Measurements from ENCODE around the gene RUNX2. TPM values are rescaled to one million over a fixed set of nuclear protein-coding genes. Genes with fewer than 3 reads are reported as not detected.

Gene RUNX2
- total and polyA plus RNA-seq, 2 of the 8 experiments (the other 6 are each of a cell fraction or from before 2014, with no cell fraction given) = 0.26 to 1.2 TPM

DNA sequence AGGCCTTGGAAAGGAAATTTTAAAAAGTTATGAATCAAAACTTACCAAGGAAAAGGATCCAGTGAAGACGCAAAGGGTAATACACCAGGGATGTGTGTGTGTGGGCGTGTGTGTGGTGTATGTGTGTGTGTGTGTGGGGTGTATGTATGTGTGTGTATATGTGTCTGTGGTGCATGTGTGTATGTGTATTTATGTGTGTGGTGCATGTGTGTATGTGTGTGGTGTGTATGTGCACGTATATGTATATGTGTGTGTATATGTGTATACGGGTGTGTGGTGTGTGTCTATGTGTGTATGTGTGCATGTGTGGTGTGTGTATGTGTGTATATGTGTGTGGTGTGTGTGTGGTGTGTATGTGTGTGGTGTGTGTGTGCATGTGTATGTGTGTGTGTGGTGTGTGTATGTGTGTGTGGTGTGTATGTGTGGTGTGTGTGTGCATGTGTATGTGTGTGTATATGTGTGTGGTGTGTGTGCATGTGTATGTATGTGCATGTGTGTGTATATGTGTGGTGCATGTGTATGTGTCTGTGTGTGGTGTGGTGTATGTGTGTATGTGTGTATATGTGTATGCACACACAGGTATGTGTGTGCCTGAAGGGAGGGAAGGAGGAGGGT lies 225.7 kb downstream of the RUNX2 start:
- no peak overlapping the region for H2BK120ac ChIP-seq (replicated peaks; ENCODE audit: low read depth, low read length)
- WGBS, 2 experiments (ENCODE audit: extremely low coverage in 1 of 2, insufficient coverage in 1 of 2, insufficient read length in 1 of 2, insufficient replicate concordance in 2 of 2, low coverage in 1 of 2, low lambda C conversion rate in 2 of 2, missing lambda C conversion rate in 1 of 2) = 76% methylated on average over 4 of the region's 4 CpGs; no CpG with 5 or more reads in 1 of the 2 experiments
- no peaks in the 10 kb centered on the region for H3K79me2 ChIP-seq (ENCODE audit: control insufficient read depth in 1 of 2, insufficient read depth in 2 of 2, low read length in 2 of 2)
- no peak overlapping the region for H3K9ac ChIP-seq (replicated peaks in 1 of 4; ENCODE audit: extremely low read depth in 1 of 4, low read depth in 3 of 4, low read length in 3 of 4)
- no peaks in the 10 kb centered on the region for H3K9me3 ChIP-seq (ENCODE audit: insufficient read depth in 2 of 2, low read depth in 1 of 2, low read length in 1 of 2)
- CTCF ChIA-PET (ENCODE audit: partially characterized antibody) = interaction anchor here (0.7 kb wide), 1 partner anchor 13 kb away, joined by 3 read pairs; no protein-coding TSS in a partner anchor
- H2AFZ ChIP-seq (ENCODE audit: low read length) = no peak overlapping the region
- H3K56ac ChIP-seq (replicated peaks; ENCODE audit: insufficient read length, low read depth, low read length) = peak overlapping the region; percentile 96
- H4K20me1 ChIP-seq (replicated peaks in 1 of 2; ENCODE audit: control insufficient read depth in 1 of 2, insufficient read depth in 2 of 2, low read length in 2 of 2) = peaks cover 0 to 4% of the 10 kb centered on the region in 2 experiments
- H2BK15ac ChIP-seq (ENCODE audit: low read length) = no peak overlapping the region
- H3K4me2 ChIP-seq (ENCODE audit: insufficient read depth in 1 of 2, low read depth in 2 of 2, low read length in 2 of 2) = no peak overlapping the region
- no peak overlapping the region for H3K4ac ChIP-seq (replicated peaks; ENCODE audit: insufficient read length, low read depth, low read length)
- POLR2A ChIA-PET (ENCODE audit: partially characterized antibody) = no interaction called here
- H2BK12ac ChIP-seq (ENCODE audit: low read depth, low read length) = no peak overlapping the region
- H3K36me3 ChIP-seq (ENCODE audit: control insufficient read depth in 2 of 4, insufficient read depth in 4 of 4, low read length in 3 of 4) = no peaks in the 10 kb centered on the region
- no peak overlapping the region for H4K5ac ChIP-seq (ENCODE audit: insufficient read length, low read depth, low read length)
- FAIRE-seq (no peak), DNase-seq (ENCODE audit: low read depth in 1 of 2, low spot score in 2 of 2) (no peak)
- no peaks in the 10 kb centered on the region for H3K27me3 ChIP-seq (replicated peaks in 1 of 4; ENCODE audit: control insufficient read depth in 3 of 4, extremely low read depth in 1 of 4, insufficient read depth in 3 of 4, low read length in 3 of 4)
- no peak overlapping the region for H3K4me3 ChIP-seq (ENCODE audit: extremely low read depth in 1 of 4, insufficient read depth in 2 of 4, low read depth in 3 of 4, low read length in 4 of 4)
- no peak overlapping the region for H4K8ac ChIP-seq (ENCODE audit: extremely low read depth, insufficient read depth, low read length)
- H3K18ac ChIP-seq (ENCODE audit: extremely low read depth, low read length) = no peak overlapping the region
- peak overlapping the region; percentile 25; the same call in 1 of the 2 replicates for H2AK5ac ChIP-seq (ENCODE audit: low read depth, low read length)
- no peaks in the 10 kb centered on the region for H3K4me1 ChIP-seq (replicated peaks in 1 of 4; ENCODE audit: control insufficient read depth in 3 of 4, insufficient read depth in 4 of 4, low read length in 3 of 4)
- H3K14ac ChIP-seq (ENCODE audit: insufficient read length) = no peak overlapping the region
- no peak overlapping the region for H2BK20ac ChIP-seq (ENCODE audit: low read length)
- no peak overlapping the region for H2BK5ac ChIP-seq (ENCODE audit: low read depth, low read length)
- H3K23me2 ChIP-seq (ENCODE audit: low read depth, low read length) = peaks cover 6% of the 10 kb centered on the region; the same call in 1 of the 2 replicates
- peak overlapping the region; percentile 59 for H4K91ac ChIP-seq (replicated peaks; ENCODE audit: insufficient read length, low read length)
- H3K27ac ChIP-seq (ENCODE audit: low read depth, low read length) = no peak overlapping the region
- no peak overlapping the region for H3K23ac ChIP-seq (ENCODE audit: insufficient read length)
- no peaks in the 10 kb centered on the region for H3K79me1 ChIP-seq (ENCODE audit: low read depth, low read length)
- no peak for TF ChIP-seq GABPA (IDR thresholded peaks at IDR 0.05; ENCODE audit: borderline replicate concordance, insufficient read depth, low read length)

Data from H1 (cell line).